ENCODE measurements around the gene ARHGAP15. TPM values are rescaled to one million over a fixed set of nuclear protein-coding genes. Genes with fewer than 3 reads are reported as not detected.
A peak's percentile ranks its signal among the peaks of the same experiment; 100 is the strongest.

The ARHGAP15 gene
- total and polyA plus RNA-seq, 10 donors, result 55.8 to 219 (median 130) TPM

- Histone ChIP-seq H3K4me1 (peaks cover 0 to 9% (median 0%) of the 10 kb centered on the region in 6 donors), H3K27ac (no peak overlapping the region), H3K27me3 (replicated peaks in 1 of 7) (no peaks in the 10 kb centered on the region), H3K4me3 (no peak overlapping the region), H3K9me3 (peaks cover 0 to 12% (median 0%) of the 10 kb centered on the region in 8 donors), H3K36me3 (peaks cover 0 to 86% (median 32%) of the 10 kb centered on the region in 6 donors)
- DNase-seq, result no peak
- TF ChIP-seq POLR2AphosphoS5 (IDR thresholded peaks at IDR 0.05), result no peak
- TF ChIP-seq POLR2A (IDR thresholded peaks at IDR 0.05), result no peak
- no peak for TF ChIP-seq CTCF (IDR thresholded peaks at IDR 0.05 in 8 of 11, conservative IDR thresholded peaks at IDR 0.05 in 3 of 11)
- intact Hi-C loops (cut with DNase I; ENCODE audit: low total_unique reads), result no loop called here
Observed at GRCh38 chr2:143515318-143515717, 386.1 kb downstream of the ARHGAP15 start.

GRCh38 chr2:143519521-143519920 is 390.3 kb downstream of the ARHGAP15 start:
- peaks cover 0 to 92% (median 24%) of the 10 kb centered on the region in 6 donors for H3K36me3 ChIP-seq
- WGBS, 5 donors, result 85 to 96% (median 92%) methylated on average over 3 of the region's 3 CpGs
- H3K9me3 ChIP-seq, result peaks cover 0 to 9% (median 0%) of the 10 kb centered on the region in 8 donors
- H3K27me3 ChIP-seq (replicated peaks in 1 of 7), result no peaks in the 10 kb centered on the region
- no peak for DNase-seq
- intact Hi-C loops (cut with DNase I; ENCODE audit: low total_unique reads), result no loop called here
- TF ChIP-seq POLR2AphosphoS5 (IDR thresholded peaks at IDR 0.05) (no peak), CTCF (IDR thresholded peaks at IDR 0.05 in 8 of 11, conservative IDR thresholded peaks at IDR 0.05 in 3 of 11) (no peak), POLR2A (IDR thresholded peaks at IDR 0.05) (no peak)
- peaks cover 0 to 13% (median 4%) of the 10 kb centered on the region in 6 donors for H3K4me1 ChIP-seq
- no peak overlapping the region for H3K4me3 ChIP-seq
- H3K27ac ChIP-seq, result no peak overlapping the region

GRCh38 chr2:143521396-143521795 is 392.2 kb downstream of the ARHGAP15 start:
- H3K4me3 ChIP-seq, result no peak overlapping the region
- TF ChIP-seq POLR2A (IDR thresholded peaks at IDR 0.05), result no peak
- TF ChIP-seq CTCF (IDR thresholded peaks at IDR 0.05 in 8 of 11, conservative IDR thresholded peaks at IDR 0.05 in 3 of 11), result no peak
- no peak for TF ChIP-seq POLR2AphosphoS5 (IDR thresholded peaks at IDR 0.05)
- no peaks in the 10 kb centered on the region for H3K27me3 ChIP-seq (replicated peaks in 1 of 7)
- intact Hi-C loops (cut with DNase I; ENCODE audit: low total_unique reads), result no loop called here
- no peaks in the 10 kb centered on the region for H3K9me3 ChIP-seq
- DNase-seq, result no peak
- H3K36me3 ChIP-seq, result peaks cover 0 to 84% (median 15%) of the 10 kb centered on the region in 6 donors
- H3K4me1 ChIP-seq, result peaks cover 0 to 32% (median 15%) of the 10 kb centered on the region in 6 donors
- 84 to 90% (median 86%) methylated on average over 3 of the region's 3 CpGs for WGBS, 5 donors
- peak overlapping the region in 1 of 8 donors; percentile 17 for H3K27ac ChIP-seq

GRCh38 chr2:143522699-143523098 is 393.5 kb downstream of the ARHGAP15 start:
- Histone ChIP-seq H3K27me3 (replicated peaks in 1 of 7) (no peaks in the 10 kb centered on the region), H3K4me1 (peaks cover 0 to 36% (median 16%) of the 10 kb centered on the region in 6 donors)
- 79 to 96% (median 88%) methylated on average over 2 of the region's 2 CpGs for WGBS, 5 donors

More at GRCh38 chr2:143522699-143523098, 393.5 kb downstream of the ARHGAP15 start:
- intact Hi-C loops (cut with DNase I; ENCODE audit: low total_unique reads), result no loop called here
- DNase-seq, result no peak
- TF ChIP-seq CTCF (IDR thresholded peaks at IDR 0.05 in 8 of 11, conservative IDR thresholded peaks at IDR 0.05 in 3 of 11), result no peak
- no peak for TF ChIP-seq POLR2AphosphoS5 (IDR thresholded peaks at IDR 0.05)
- TF ChIP-seq POLR2A (IDR thresholded peaks at IDR 0.05), result no peak
- no peak overlapping the region for H3K4me3 ChIP-seq
- peaks cover 0 to 71% (median 15%) of the 10 kb centered on the region in 6 donors for H3K36me3 ChIP-seq
- peak overlapping the region in 2 of 8 donors; percentile 24 to 51 for H3K27ac ChIP-seq
- H3K9me3 ChIP-seq, result no peaks in the 10 kb centered on the region

Measured in spleen (tissue), 11 donors.